GM12864 (cell line): Measurements from ENCODE around the gene CPT1C.
A peak's percentile ranks its signal among the peaks of the same experiment; 100 is the strongest.

Experiments
- DNase-seq: peaks from one replicate; pipeline ENCODE4 v3.0.0-alpha.2; 2011; ENCODE audit warnings: low read depth
- H3K4me3 ChIP-seq: 2 replicates; pipeline ENCODE4 v1.5.1; 2011; ENCODE audit warnings: mild to moderate bottlenecking, low read depth, low read length, control low read depth
- CTCF ChIP-seq: IDR thresholded peaks from 2 replicates; pipeline ENCODE4 v1.5.1; 2011; ENCODE audit warnings: low read depth, mild to moderate bottlenecking, moderate library complexity, low read length, control low read depth, inconsistent platforms; ENCODE audit errors: missing control alignments

Gene CPT1C

DNA sequence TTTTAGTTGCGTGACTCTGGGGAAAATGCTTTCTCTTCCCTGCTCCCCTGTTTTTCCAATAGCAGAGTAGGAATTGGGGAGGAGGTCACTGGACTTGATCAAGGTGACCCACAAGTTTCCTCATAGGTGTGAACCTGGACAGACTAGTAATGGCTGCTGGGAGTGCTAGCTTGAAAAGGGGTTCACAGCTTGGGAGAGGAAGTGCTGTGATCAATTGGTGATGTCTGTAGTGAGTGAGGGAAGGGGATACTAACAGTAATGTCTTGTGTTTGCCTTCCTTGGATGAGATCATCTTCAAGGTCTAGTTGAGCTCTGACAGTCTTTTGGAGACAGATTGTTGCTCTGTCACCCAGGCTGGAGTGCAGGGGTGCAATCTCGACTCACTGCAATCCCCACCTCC, 23.4 kb upstream of the CPT1C start:
- no peak for TF ChIP-seq CTCF
- H3K4me3 ChIP-seq, result no peak overlapping the region
- DNase-seq, result no peak

DNA sequence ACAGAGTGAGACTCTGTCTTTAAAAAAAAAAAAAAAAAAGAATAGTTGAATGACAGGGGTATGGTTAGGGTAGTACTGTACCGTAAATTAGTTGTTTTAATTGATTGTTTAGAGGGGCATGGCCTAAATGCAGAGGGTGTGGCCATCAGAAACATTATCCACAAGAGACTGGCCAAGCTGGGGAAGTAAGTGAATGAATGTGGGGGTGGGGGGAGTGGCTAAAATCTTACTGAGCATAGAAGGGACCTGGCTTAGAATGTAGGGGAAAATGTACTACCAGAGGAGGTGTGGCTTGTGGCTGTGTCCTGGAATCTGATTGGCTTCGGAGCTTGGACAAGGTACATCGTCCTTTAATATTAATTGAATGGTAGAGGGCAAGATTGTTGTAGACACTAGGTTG, 21.4 kb upstream of the CPT1C start:
- DNase-seq, result no peak
- H3K4me3 ChIP-seq, result no peak overlapping the region
- TF ChIP-seq CTCF, result no peak

- DNase-seq, result no peak
- peak; percentile 97 for TF ChIP-seq CTCF
- H3K4me3 ChIP-seq, result peak overlapping the region; percentile 16; the same call in 1 of the 2 replicates
These were observed 18.6 kb upstream of the CPT1C start for GRCh38 chr19:49672131-49672919.

DNA sequence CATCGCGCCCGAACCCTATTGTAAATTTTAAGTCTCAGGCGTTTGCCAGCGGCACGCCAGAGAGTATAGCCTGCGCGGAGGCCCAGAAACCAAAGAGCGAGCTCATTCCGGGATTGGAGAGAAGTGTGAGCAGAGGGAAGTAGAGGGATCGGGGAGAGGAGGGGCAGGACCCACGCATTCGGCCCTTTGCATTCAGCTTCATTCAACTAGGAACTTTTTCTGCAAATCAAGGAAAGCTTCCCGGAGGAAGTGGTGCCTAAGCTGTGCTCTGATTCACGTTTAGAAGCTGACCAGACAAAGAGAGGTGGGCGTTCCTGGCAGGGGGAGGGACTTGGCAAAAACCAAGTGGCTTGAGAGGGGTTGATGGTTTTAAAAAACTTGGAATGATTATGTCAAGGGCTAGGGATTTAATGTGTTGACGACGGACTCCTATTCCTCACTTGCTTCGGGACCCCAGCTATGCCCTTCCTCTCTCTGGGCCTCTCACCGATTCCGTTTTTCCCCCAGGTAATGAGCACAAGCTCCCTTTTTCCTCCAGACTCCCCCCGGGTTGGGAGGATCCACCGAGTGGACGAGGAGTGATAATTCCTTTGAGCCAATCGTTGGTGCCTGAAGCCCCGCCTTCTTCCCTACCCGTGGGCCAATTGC, 14.7 kb upstream of the CPT1C start:
- TF ChIP-seq CTCF, result no peak
- DNase-seq, result peak; percentile 89
- H3K4me3 ChIP-seq, result peak overlapping the region; percentile 90

DNA sequence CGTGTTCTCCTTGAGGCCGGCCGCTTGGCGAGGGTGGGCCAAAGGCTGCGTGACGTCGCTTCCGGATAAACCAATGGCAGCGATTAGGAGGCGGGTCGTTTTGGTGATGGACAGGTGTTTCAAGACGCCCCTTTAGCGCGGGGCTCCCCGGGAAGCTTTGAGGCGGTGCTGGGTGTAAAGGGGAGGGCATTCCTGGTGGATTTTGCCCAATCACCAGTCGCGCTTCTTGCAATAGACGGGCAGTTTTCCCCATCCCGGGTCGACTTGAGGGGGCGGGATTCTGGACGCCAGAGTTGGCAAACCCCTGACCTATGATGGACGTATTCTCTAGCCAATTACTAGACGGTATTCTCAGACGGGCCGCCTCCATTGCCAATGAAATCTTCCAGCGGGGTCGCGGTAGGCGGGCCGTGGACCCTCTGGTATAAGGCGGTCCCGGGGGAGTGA, 14.1 kb upstream of the CPT1C start:
- DNase-seq, result peak; percentile 100
- peak overlapping the region; percentile 100 for H3K4me3 ChIP-seq
- TF ChIP-seq CTCF, result no peak

- DNase-seq, result no peak
- H3K4me3 ChIP-seq, result peak within 1 kb of the TSS; percentile 100
- no peak for TF ChIP-seq CTCF
These were observed 13.6 kb upstream of the CPT1C start, which contains the start of gene PRMT1 for GRCh38 chr19:49677231-49677900. PRMT1 (plus strand) TSS chr19:49677271; CDS start chr19:49677281, 10 bp downstream.
